IMR-90 (cell line): ENCODE measurements around the gene VPS52. TPM values are rescaled to one million over a fixed set of nuclear protein-coding genes. Genes with fewer than 3 reads are reported as not detected.

Experiments used
- ATAC-seq: fragments of 200-7000 bp; cut with Tn5 transposase; 2 replicates; pipeline ENCODE4 v1.9.1; 2020; ENCODE audit warnings: low read depth, mild to moderate bottlenecking, moderate library complexity
- BruUV-seq: library from RNA; stranded (reverse); fragments of 400-500 nt; replicated peaks from 2 replicates; lab custom pipeline; 2021; lab: Mats Ljungman, UMichigan
- CTCF ChIA-PET: fragments of 300-600 bp; formaldehyde crosslinking; extraction: SDS; loops from one replicate; lab custom pipeline; 2021; ENCODE audit warnings: antibody characterized with exemption; lab: Yijun Ruan, JAX
- POLR2A ChIA-PET: fragments of 300-600 bp; sonication (Branson Sonifier 250); formaldehyde crosslinking; loops from one replicate; lab custom pipeline; 2022; ENCODE audit warnings: antibody characterized with exemption; ENCODE audit not compliant: unreplicated experiment; lab: Charles Lee
- DNase-seq: peaks from one replicate; pipeline ENCODE4 v3.0.0; 2013
- H2AFZ ChIP-seq: replicated peaks from 2 replicates; pipeline ENCODE3; 2013; ENCODE audit warnings: low read length, mild to moderate bottlenecking; ENCODE audit not compliant: poor library complexity
- H2AK5ac ChIP-seq: 2 replicates; pipeline ENCODE4 v1.6.1; 2013; ENCODE audit warnings: low read depth, low read length, inconsistent platforms
- H2AK9ac ChIP-seq: replicated peaks from 2 replicates; pipeline ENCODE3; 2013; ENCODE audit warnings: mild to moderate bottlenecking, low read depth, low read length, moderate library complexity; ENCODE audit not compliant: poor library complexity
- H2BK120ac ChIP-seq: 2 replicates; pipeline ENCODE4 v1.6.1; 2013; ENCODE audit warnings: low read depth, low read length, inconsistent platforms
- H2BK15ac ChIP-seq: 3 replicates; pipeline ENCODE4 v1.6.1; 2013; ENCODE audit warnings: low read depth, low read length, inconsistent platforms
- H2BK20ac ChIP-seq: 2 replicates; pipeline ENCODE4 v1.6.1; 2013; ENCODE audit warnings: low read depth, mild to moderate bottlenecking, inconsistent platforms, low read length, moderate library complexity
- H2BK5ac ChIP-seq: 2 replicates; pipeline ENCODE4 v1.6.1; 2013; ENCODE audit warnings: mild to moderate bottlenecking, low read depth, low read length, inconsistent platforms; ENCODE audit not compliant: poor library complexity, severe bottlenecking
- H3K14ac ChIP-seq: replicated peaks from 2 replicates; pipeline ENCODE4 v1.6.1; 2013; ENCODE audit warnings: low read depth, low read length, inconsistent platforms
- H3K18ac ChIP-seq: 2 replicates; pipeline ENCODE4 v1.6.1; 2013; ENCODE audit warnings: low read depth, low read length, control low read depth
- H3K23ac ChIP-seq: 2 replicates; pipeline ENCODE4 v1.6.1; 2013; ENCODE audit warnings: low read depth, low read length, inconsistent platforms
- H3K27ac ChIP-seq: 2 replicates; pipeline ENCODE4 v1.5.1; 2013; ENCODE audit warnings: mild to moderate bottlenecking, control low read depth, low read length; ENCODE audit not compliant: insufficient read depth
- H3K27me3 ChIP-seq: 2 replicates; pipeline ENCODE4 v1.6.1; 2013; ENCODE audit warnings: low read length; ENCODE audit not compliant: control insufficient read depth, insufficient read depth
- H3K36me3 ChIP-seq: 2 replicates; pipeline ENCODE4 v1.6.1; 2013; ENCODE audit warnings: low read length, mixed read lengths; ENCODE audit not compliant: control insufficient read depth, insufficient read depth
- H3K4ac ChIP-seq: 2 replicates; pipeline ENCODE4 v1.6.1; 2013; ENCODE audit warnings: low read depth, low read length, inconsistent platforms
- H3K4me1 ChIP-seq: 2 replicates; pipeline ENCODE4 v1.6.1; 2013; ENCODE audit warnings: low read length, mixed read lengths; ENCODE audit not compliant: control insufficient read depth, insufficient read depth
- H3K4me2 ChIP-seq: 2 replicates; pipeline ENCODE4 v1.6.1; 2013; ENCODE audit warnings: low read depth, mild to moderate bottlenecking, control low read depth, low read length, moderate library complexity
- H3K4me3 ChIP-seq: 2 replicates; pipeline ENCODE4 v1.5.1; 2013; ENCODE audit warnings: low read depth, mild to moderate bottlenecking, control low read depth, low read length, moderate library complexity; ENCODE audit not compliant: insufficient read depth
- H3K56ac ChIP-seq: 2 replicates; pipeline ENCODE4 v1.6.1; 2013; ENCODE audit warnings: low read length, inconsistent platforms; ENCODE audit not compliant: insufficient read depth; ENCODE audit errors: extremely low read depth
- H3K79me1 ChIP-seq, 2 experiments: 2 replicates each; pipeline ENCODE4 v1.6.1; 2013; ENCODE audit warnings: low read length in 2 of 2, inconsistent platforms in 1 of 2, low read depth in 1 of 2
- H3K9ac ChIP-seq: 2 replicates; pipeline ENCODE4 v1.6.1; 2013; ENCODE audit warnings: low read depth, low read length, control low read depth
- H3K9me1 ChIP-seq: 2 replicates; pipeline ENCODE4 v1.6.1; 2013; ENCODE audit warnings: low read length, inconsistent platforms; ENCODE audit not compliant: insufficient read depth
- H3K9me3 ChIP-seq: 2 replicates; pipeline ENCODE4 v1.6.1; 2013; ENCODE audit warnings: low read length; ENCODE audit not compliant: control insufficient read depth, insufficient read depth
- H4K20me1 ChIP-seq: 2 replicates; pipeline ENCODE4 v1.6.1; 2013; ENCODE audit warnings: low read length, inconsistent platforms; ENCODE audit not compliant: insufficient read depth
- H4K5ac ChIP-seq: 2 replicates; pipeline ENCODE4 v1.6.1; 2013; ENCODE audit warnings: mild to moderate bottlenecking, low read depth, low read length, control low read depth
- H4K8ac ChIP-seq, 2 experiments: 2 replicates each; pipeline ENCODE4 v1.6.1; 2013; ENCODE audit warnings: low read depth in 2 of 2, low read length in 2 of 2, control low read depth in 1 of 2, inconsistent platforms in 1 of 2
- H4K91ac ChIP-seq: 2 replicates; pipeline ENCODE4 v1.6.1; 2013; ENCODE audit warnings: low read depth, low read length, inconsistent platforms; ENCODE audit not compliant: insufficient read depth
- POLR2A ChIP-seq: IDR thresholded peaks from 2 replicates; pipeline ENCODE4 v1.6.1; 2012; ENCODE audit warnings: mild to moderate bottlenecking, low read depth, low read length
- WGBS, 2 experiments: methylation state at CpG; one replicate each; pipeline versions ENCODE4 v1.1.5 to v1.1.7; 2013; ENCODE audit warnings: missing lambda C conversion rate in 2 of 2; ENCODE audit not compliant: insufficient read length in 1 of 2; ENCODE audit errors: extremely low coverage in 2 of 2; 5-methylcytosine and 5-hydroxymethylcytosine counted together
- dilution Hi-C: fragments of 300-500 bp; cut with HindIII; formaldehyde crosslinking; loops from one replicate; pipeline ENCODE4 v1.14.3; 2018; ENCODE audit warnings: low sequenced_read_pairs; ENCODE audit not compliant: unreplicated experiment
- in situ Hi-C: fragments of 300-500 bp; cut with MboI; formaldehyde crosslinking; loops from 3 replicates; pipeline ENCODE4 v1.14.3; 2019; ENCODE audit warnings: low sequenced_read_pairs, inconsistent platforms, mixed read lengths
- intact Hi-C: fragments of 100-400 bp; cut with micrococcal nuclease; formaldehyde crosslinking; loops from 2 replicates; pipeline ENCODE4 v1.10.0; 2022
- polyA plus RNA-seq, 3 experiments: library from polyadenylated mRNA; depleted of rRNA; stranded (reverse); fragments of >200 nt; gene quantifications; 2 replicates each; pipeline ENCODE4 v1.2.3, GENCODE V29; 2012; ENCODE audit warnings: low replicate concordance in 1 of 3
- total RNA-seq: library from RNA; depleted of rRNA; stranded (reverse); fragments of >200 nt; gene quantifications from 2 replicates; pipeline ENCODE4 v1.2.3, GENCODE V29; 2012

VPS52 gene
- total and polyA plus RNA-seq, 2 of the 4 experiments (the other 2 are of a cell fraction), result 29.8 to 54.6 TPM

- intact Hi-C loops (no loop called here), in situ Hi-C loops (loop anchor here (10.0 kb wide), 1 partner anchor 119 kb away; no protein-coding TSS in a partner anchor), dilution Hi-C loops (no loop called here)
- Histone ChIP-seq H2AK5ac (no peak overlapping the region), H2AK9ac (no peak overlapping the region), H4K91ac (no peak overlapping the region), H3K27ac (no peak overlapping the region), H3K4me3 (no peak overlapping the region), H3K9me1 (no peaks in the 10 kb centered on the region), H3K36me3 (no peaks in the 10 kb centered on the region), H2BK15ac (no peak overlapping the region), H3K4me1 (peaks cover under 1% of the 10 kb centered on the region; the same call in 1 of the 2 replicates), H3K9ac (no peak overlapping the region), H3K9me3 (no peaks in the 10 kb centered on the region), H2BK20ac (no peak overlapping the region), H3K27me3 (peaks cover 22% of the 10 kb centered on the region), H3K23ac (no peak overlapping the region), H3K4me2 (no peak overlapping the region), H3K18ac (no peak overlapping the region), H3K14ac (no peak overlapping the region), H2AFZ (no peak overlapping the region), H4K8ac (no peak overlapping the region), H2BK5ac (no peak overlapping the region), H2BK120ac (no peak overlapping the region), H3K79me1 (peaks cover 0 to 2% of the 10 kb centered on the region in 2 experiments; a peak in 1 of 4 replicates), H3K4ac (no peak overlapping the region), H3K56ac (no peak overlapping the region), H4K20me1 (no peaks in the 10 kb centered on the region), H4K5ac (no peak overlapping the region)
- ATAC-seq, result no peak
- WGBS, 2 experiments, result no CpG with 5 or more reads among the region's 1 CpG
- no peak for TF ChIP-seq POLR2A
- ChIA-PET POLR2A (interaction anchor here (0.6 kb wide), 1 partner anchor 230 kb away, joined by 3 read pairs; no protein-coding TSS in a partner anchor), CTCF (interaction anchor here (0.6 kb wide), 1 partner anchor 86 kb away, joined by 3 read pairs; no protein-coding TSS in a partner anchor)
- no peak for DNase-seq
- no TSS peak for BruUV-seq
Measured at GRCh38 chr6:33243476-33243875, 28.2 kb downstream of the VPS52 start.
